ENCODE results near the gene BRINP3.

BRINP3 gene

DNA sequence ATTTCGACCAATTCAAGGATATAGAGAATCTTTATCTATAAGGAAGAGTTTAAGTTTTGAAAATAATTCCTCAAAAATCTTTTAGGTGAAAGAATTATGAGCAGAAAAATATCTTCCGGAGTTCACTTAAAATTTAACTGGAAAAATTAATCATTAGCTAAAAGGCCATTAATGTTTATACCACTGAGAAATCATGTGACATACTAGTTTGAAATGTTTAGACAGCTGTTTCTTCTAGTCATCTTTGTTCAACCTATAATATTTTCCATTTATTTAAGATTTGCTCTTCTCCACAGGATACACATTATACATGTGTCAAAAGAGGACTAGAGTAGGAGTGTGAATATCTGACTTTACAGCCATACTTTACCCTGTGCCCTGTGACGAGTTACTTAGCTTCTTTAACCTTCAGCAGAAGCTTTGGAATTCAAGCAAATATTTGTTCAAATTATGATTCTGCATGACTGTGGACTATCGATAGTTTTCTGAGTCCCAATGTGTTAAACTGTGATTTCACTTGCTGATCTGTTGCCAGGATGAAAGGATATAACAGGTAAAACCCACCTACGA is 374.8 kb downstream of the BRINP3 start:
- Histone ChIP-seq H3K27me3 (ENCODE audit: control insufficient read depth, insufficient read depth, low read length) (no peaks in the 10 kb centered on the region), H3K4me2 (ENCODE audit: low read length) (no peak overlapping the region), H3K9ac (ENCODE audit: low read depth, low read length) (no peak overlapping the region), H3K36me3 (ENCODE audit: insufficient read depth, low read length) (no peaks in the 10 kb centered on the region), H3K4me1 (ENCODE audit: control insufficient read depth, insufficient read depth, low read length) (no peaks in the 10 kb centered on the region), H3K4me3 (ENCODE audit: low read length) (no peak overlapping the region), H3K9me3 (replicated peaks; ENCODE audit: low read length) (no peaks in the 10 kb centered on the region)

DNA sequence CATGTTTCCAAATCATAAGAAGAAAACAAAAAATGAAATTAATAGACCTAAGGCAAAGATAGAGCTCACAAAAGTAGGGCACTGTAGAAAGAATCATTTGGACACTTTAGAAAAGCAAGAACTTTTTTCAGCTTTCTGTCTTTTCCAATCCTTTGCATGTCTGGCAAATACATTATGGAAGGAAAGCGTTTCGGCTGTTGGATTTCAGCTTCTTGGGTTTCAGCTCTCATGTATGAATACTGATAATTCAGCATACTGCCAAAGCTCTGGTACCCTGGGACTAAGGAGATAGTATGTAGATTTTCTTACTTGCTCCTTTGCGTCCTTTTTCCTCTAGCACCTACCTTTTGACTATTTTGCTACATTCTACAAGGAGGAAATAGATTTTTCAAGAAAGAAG is 375.9 kb downstream of the BRINP3 start:
- H3K4me2 ChIP-seq (ENCODE audit: low read length): no peak overlapping the region
- no peaks in the 10 kb centered on the region for H3K27me3 ChIP-seq (ENCODE audit: control insufficient read depth, insufficient read depth, low read length)
- no peaks in the 10 kb centered on the region for H3K4me1 ChIP-seq (ENCODE audit: control insufficient read depth, insufficient read depth, low read length)
- H3K36me3 ChIP-seq (ENCODE audit: insufficient read depth, low read length): no peaks in the 10 kb centered on the region
- H3K9ac ChIP-seq (ENCODE audit: low read depth, low read length): no peak overlapping the region
- H3K9me3 ChIP-seq (replicated peaks; ENCODE audit: low read length): no peaks in the 10 kb centered on the region
- no peak overlapping the region for H3K4me3 ChIP-seq (ENCODE audit: low read length)

DNA sequence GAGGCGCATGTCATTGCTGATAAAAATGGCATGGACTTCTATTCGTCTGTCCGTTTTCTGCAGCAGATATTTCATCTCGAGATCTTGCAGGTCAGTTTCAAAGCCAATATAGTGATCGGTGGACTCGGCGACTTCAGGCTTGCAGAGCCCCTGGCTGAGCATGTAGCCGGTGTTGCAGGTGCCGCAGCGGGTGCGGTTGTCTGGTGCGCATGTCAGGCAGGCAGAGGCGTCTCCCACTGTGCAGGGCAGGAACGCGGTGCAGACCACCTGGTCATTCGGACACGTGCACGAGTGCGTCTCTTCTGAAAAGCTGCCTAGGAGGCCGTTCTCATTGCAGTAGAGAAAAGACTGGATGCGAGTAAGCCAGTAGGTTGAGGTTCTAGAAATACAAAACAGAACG is 378.9 kb downstream of the BRINP3 start:
- Histone ChIP-seq H3K9me3 (replicated peaks; ENCODE audit: low read length) (no peaks in the 10 kb centered on the region), H3K4me3 (ENCODE audit: low read length) (no peak overlapping the region), H3K36me3 (ENCODE audit: insufficient read depth, low read length) (no peaks in the 10 kb centered on the region), H3K9ac (ENCODE audit: low read depth, low read length) (no peak overlapping the region), H3K27me3 (ENCODE audit: control insufficient read depth, insufficient read depth, low read length) (no peaks in the 10 kb centered on the region), H3K4me1 (ENCODE audit: control insufficient read depth, insufficient read depth, low read length) (no peaks in the 10 kb centered on the region), H3K4me2 (ENCODE audit: low read length) (no peak overlapping the region)

DNA sequence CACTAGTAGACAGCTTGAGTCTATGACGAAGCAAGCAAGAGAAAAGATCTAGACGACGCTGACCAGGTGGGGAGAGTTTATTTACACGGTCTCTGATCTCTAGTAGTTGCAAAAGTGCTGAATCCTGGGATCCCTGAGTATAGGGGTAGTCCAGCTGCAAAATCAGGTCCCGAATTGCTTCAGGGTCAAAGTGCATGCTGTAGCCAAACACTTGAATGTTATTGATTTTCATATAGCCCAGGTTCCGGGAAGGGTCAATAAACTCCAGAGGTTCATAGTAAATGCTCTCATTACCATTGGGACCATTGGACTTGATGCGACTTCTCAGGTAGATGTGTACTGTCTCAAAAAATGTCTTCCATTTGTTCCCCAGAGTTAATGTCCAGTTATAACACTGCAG is 379.6 kb downstream of the BRINP3 start:
- Histone ChIP-seq H3K4me2 (ENCODE audit: low read length) (no peak overlapping the region), H3K9ac (ENCODE audit: low read depth, low read length) (no peak overlapping the region), H3K4me3 (ENCODE audit: low read length) (no peak overlapping the region), H3K27me3 (ENCODE audit: control insufficient read depth, insufficient read depth, low read length) (no peaks in the 10 kb centered on the region), H3K4me1 (ENCODE audit: control insufficient read depth, insufficient read depth, low read length) (no peaks in the 10 kb centered on the region), H3K9me3 (replicated peaks; ENCODE audit: low read length) (no peaks in the 10 kb centered on the region), H3K36me3 (ENCODE audit: insufficient read depth, low read length) (no peaks in the 10 kb centered on the region)

DNA sequence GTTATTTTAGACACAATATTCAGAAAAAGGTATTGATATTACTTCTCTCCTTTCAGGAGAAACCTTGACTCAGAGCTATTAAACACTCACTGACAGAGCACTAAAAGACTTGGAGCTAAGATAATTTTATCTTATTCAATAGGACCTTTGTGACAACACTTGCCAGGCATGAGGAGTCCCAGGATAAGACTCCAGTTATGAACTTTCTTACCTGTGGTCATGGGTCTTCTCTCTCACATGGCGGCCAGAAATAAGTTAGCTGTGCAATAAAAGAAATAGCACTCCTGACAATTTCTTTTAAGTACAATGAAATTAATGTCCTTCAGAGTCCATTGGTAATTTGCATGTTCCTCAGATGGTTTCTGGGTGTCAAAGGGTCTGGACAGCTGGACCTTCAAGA is 382.1 kb downstream of the BRINP3 start:
- Histone ChIP-seq H3K4me2 (ENCODE audit: low read length) (no peak overlapping the region), H3K9me3 (replicated peaks; ENCODE audit: low read length) (no peaks in the 10 kb centered on the region), H3K4me1 (ENCODE audit: control insufficient read depth, insufficient read depth, low read length) (no peaks in the 10 kb centered on the region), H3K36me3 (ENCODE audit: insufficient read depth, low read length) (no peaks in the 10 kb centered on the region), H3K27me3 (ENCODE audit: control insufficient read depth, insufficient read depth, low read length) (no peaks in the 10 kb centered on the region), H3K4me3 (ENCODE audit: low read length) (no peak overlapping the region), H3K9ac (ENCODE audit: low read depth, low read length) (no peak overlapping the region)

DNA sequence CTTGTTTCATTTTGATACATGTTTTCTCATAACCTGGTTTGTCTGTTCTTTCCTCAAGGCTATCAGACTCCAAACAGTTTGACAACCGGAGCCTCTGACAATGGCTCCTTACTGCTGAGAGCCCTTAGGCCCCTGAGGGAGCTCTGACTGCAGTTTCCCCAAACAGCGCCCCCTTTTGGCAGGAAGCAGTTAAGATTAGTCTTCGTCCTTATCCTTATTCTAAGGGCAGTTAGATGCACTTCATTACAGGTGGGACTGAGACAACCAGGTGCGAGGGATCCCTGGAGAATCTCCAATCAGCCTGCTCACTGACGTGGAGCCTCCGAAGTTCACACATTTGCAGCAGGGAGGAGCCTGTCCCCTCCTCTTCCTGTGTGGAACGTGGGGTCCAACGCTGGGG is 393.1 kb downstream of the BRINP3 start:
- H3K27me3 ChIP-seq (ENCODE audit: control insufficient read depth, insufficient read depth, low read length): no peaks in the 10 kb centered on the region
- no peak overlapping the region for H3K9ac ChIP-seq (ENCODE audit: low read depth, low read length)
- H3K4me2 ChIP-seq (ENCODE audit: low read length): no peak overlapping the region
- no peak overlapping the region for H3K4me3 ChIP-seq (ENCODE audit: low read length)
- H3K36me3 ChIP-seq (ENCODE audit: insufficient read depth, low read length): no peaks in the 10 kb centered on the region
- H3K9me3 ChIP-seq (replicated peaks; ENCODE audit: low read length): no peaks in the 10 kb centered on the region
- H3K4me1 ChIP-seq (ENCODE audit: control insufficient read depth, insufficient read depth, low read length): no peaks in the 10 kb centered on the region

DNA sequence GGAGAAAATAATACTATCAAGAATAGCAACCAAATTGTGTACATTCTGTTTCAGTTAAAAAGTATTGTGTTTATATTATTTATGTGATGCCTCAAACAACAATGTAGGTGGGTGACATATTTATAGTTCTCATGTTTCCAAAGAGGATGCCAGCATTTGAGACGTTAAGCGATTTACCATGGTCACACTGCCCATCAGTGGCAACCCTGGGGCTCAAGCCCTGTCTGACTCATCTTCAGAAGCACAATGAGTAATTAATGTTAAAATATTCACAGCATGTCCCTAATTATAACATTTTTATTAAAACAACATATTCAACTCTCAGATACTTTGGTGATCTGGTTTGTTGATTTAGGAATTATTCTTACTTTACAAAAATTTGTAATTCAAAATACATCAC is 409.4 kb downstream of the BRINP3 start:
- no peaks in the 10 kb centered on the region for H3K36me3 ChIP-seq (ENCODE audit: insufficient read depth, low read length)
- no peak overlapping the region for H3K4me3 ChIP-seq (ENCODE audit: low read length)
- no peaks in the 10 kb centered on the region for H3K9me3 ChIP-seq (replicated peaks; ENCODE audit: low read length)
- H3K4me1 ChIP-seq (ENCODE audit: control insufficient read depth, insufficient read depth, low read length): peaks cover 7% of the 10 kb centered on the region
- no peak overlapping the region for H3K9ac ChIP-seq (ENCODE audit: low read depth, low read length)
- no peaks in the 10 kb centered on the region for H3K27me3 ChIP-seq (ENCODE audit: control insufficient read depth, insufficient read depth, low read length)
- H3K4me2 ChIP-seq (ENCODE audit: low read length): no peak overlapping the region

DNA sequence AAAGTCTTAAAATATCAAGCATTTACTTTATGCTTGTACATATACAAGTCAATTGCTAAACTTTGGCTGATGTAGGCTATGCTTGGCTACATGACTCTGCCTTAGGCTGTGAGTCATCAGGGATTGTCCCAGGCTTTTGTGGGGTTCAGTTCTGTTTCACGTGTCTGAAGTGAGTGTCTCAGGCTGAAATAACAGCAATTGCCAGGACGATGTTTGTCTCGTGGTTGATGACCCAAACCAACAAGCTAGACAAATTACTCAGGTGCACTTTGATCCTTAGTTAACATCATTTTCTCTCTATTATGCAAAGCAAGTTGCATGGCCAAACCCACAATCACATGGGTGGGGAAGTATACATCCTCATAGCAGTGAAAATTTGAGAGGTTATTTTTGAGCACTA is 410.1 kb downstream of the BRINP3 start:
- Histone ChIP-seq H3K27me3 (ENCODE audit: control insufficient read depth, insufficient read depth, low read length) (no peaks in the 10 kb centered on the region), H3K4me2 (ENCODE audit: low read length) (no peak overlapping the region), H3K9me3 (replicated peaks; ENCODE audit: low read length) (no peaks in the 10 kb centered on the region), H3K4me1 (ENCODE audit: control insufficient read depth, insufficient read depth, low read length) (peaks cover 7% of the 10 kb centered on the region), H3K9ac (ENCODE audit: low read depth, low read length) (no peak overlapping the region), H3K36me3 (ENCODE audit: insufficient read depth, low read length) (no peaks in the 10 kb centered on the region), H3K4me3 (ENCODE audit: low read length) (no peak overlapping the region)

DNA sequence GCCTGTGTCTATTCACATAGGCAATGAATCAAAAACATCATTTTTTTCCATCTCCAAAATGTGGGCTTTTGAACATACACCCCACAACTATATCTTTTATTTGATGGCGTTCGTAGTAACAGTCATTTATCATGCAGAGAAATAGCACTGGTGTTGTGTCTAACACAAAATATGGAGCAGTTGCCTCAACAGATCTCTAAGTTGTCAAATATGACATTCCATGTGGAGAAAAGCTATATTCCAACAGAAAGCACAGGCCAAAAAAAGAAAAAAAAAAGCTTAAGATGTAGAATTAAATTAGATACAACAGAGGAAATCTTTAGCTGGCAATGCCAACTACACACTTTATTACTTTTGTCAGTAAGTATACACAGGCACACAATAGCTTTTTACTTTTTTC is 411.7 kb downstream of the BRINP3 start:
- H3K9ac ChIP-seq (ENCODE audit: low read depth, low read length): no peak overlapping the region

DNA sequence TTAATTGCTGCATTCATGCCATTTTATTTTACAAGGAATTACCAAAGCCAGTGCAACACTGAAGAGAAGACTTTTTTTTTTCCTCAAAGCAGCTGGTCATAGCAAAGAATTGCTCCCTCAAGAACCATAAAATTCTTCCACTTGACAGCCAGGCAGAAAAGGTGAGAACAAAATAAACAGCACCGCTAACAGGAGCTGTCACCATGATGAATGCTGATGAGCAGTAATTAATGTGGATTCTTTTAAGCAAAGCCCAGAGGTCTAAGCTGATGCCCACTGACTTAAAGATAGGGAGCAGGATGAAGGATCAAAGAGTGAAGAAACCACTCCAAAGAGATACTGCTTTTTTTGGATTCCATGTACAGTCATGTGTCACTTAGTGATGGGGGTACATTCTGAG is 428.4 kb downstream of the BRINP3 start:
- H3K4me3 ChIP-seq (ENCODE audit: low read length): no peak overlapping the region
- no peaks in the 10 kb centered on the region for H3K27me3 ChIP-seq (ENCODE audit: control insufficient read depth, insufficient read depth, low read length)
- H3K4me2 ChIP-seq (ENCODE audit: low read length): no peak overlapping the region
- no peaks in the 10 kb centered on the region for H3K9me3 ChIP-seq (replicated peaks; ENCODE audit: low read length)
- no peak overlapping the region for H3K9ac ChIP-seq (ENCODE audit: low read depth, low read length)
- no peaks in the 10 kb centered on the region for H3K36me3 ChIP-seq (ENCODE audit: insufficient read depth, low read length)
- H3K4me1 ChIP-seq (ENCODE audit: control insufficient read depth, insufficient read depth, low read length): peaks cover 14% of the 10 kb centered on the region

More for the DNA sequence above, 411.7 kb downstream of the BRINP3 start:
- H3K4me1 ChIP-seq (ENCODE audit: control insufficient read depth, insufficient read depth, low read length): peaks cover 7% of the 10 kb centered on the region
- H3K4me3 ChIP-seq (ENCODE audit: low read length): no peak overlapping the region
- no peaks in the 10 kb centered on the region for H3K36me3 ChIP-seq (ENCODE audit: insufficient read depth, low read length)
- H3K9me3 ChIP-seq (replicated peaks; ENCODE audit: low read length): no peaks in the 10 kb centered on the region
- no peaks in the 10 kb centered on the region for H3K27me3 ChIP-seq (ENCODE audit: control insufficient read depth, insufficient read depth, low read length)
- no peak overlapping the region for H3K4me2 ChIP-seq (ENCODE audit: low read length)

Measured in skeletal muscle satellite cell (primary cell).